Common myeloid progenitor, CD34-positive (primary cell): ENCODE data around the gene AUTS2.

Source experiments
- CTCF ChIA-PET: fragments of 350-600 bp; sonication (Branson Sonifier 250); formaldehyde crosslinking; loops from one replicate; lab custom pipeline; 2021; ENCODE audit warnings: antibody characterized with exemption; lab: Charles Lee
- POLR2A ChIA-PET: fragments of 350-600 bp; sonication (Branson Sonifier 250); formaldehyde crosslinking; loops from one replicate; lab custom pipeline; 2021; ENCODE audit warnings: antibody characterized with exemption; lab: Charles Lee
- DNase-seq, 3 donors: peaks; one replicate each; pipeline versions ENCODE4 v3.0.0 to v3.0.0-alpha.2; 2013
- H3K27ac ChIP-seq, 2 experiments: 1 replicate in 1 of 2; 2 replicates in 1 of 2; pipeline ENCODE4 v1.7.0; 2013; ENCODE audit warnings: inconsistent platforms in 2 of 2, low read length in 2 of 2, mild to moderate bottlenecking in 2 of 2, low read depth in 1 of 2, moderate library complexity in 1 of 2; ENCODE audit not compliant: severe bottlenecking in 2 of 2, insufficient read depth in 1 of 2, poor library complexity in 1 of 2
- H3K27me3 ChIP-seq, 5 experiments: replicated peaks in 2 of 5; 1 replicate in 3 of 5; 2 replicates in 2 of 5; pipeline versions ENCODE4 v1.6.1 to v1.7.0; 2013; ENCODE audit warnings: low read length in 4 of 5, mild to moderate bottlenecking in 2 of 5, moderate library complexity in 2 of 5, inconsistent platforms in 1 of 5; ENCODE audit not compliant: insufficient read depth in 5 of 5, control insufficient read depth in 4 of 5
- H3K36me3 ChIP-seq, 4 experiments: 1 replicate in 2 of 4; 2 replicates in 2 of 4; pipeline versions ENCODE4 v1.6.1 to v1.7.0; 2013; ENCODE audit warnings: low read length in 3 of 4, control low read depth in 1 of 4, mild to moderate bottlenecking in 1 of 4; ENCODE audit not compliant: control insufficient read depth in 4 of 4, insufficient read depth in 4 of 4
- H3K4me1 ChIP-seq, 4 experiments: 1 replicate in 3 of 4; 2 replicates in 1 of 4; pipeline versions ENCODE4 v1.6.1 to v1.7.1; 2013; ENCODE audit warnings: low read length in 3 of 4, mild to moderate bottlenecking in 3 of 4, control low read depth in 1 of 4, inconsistent platforms in 1 of 4, moderate library complexity in 1 of 4; ENCODE audit not compliant: control insufficient read depth in 4 of 4, insufficient read depth in 4 of 4; ENCODE audit errors: control extremely low read depth in 1 of 4
- H3K4me3 ChIP-seq, 7 experiments: 1 replicate in 4 of 7; 2 replicates in 3 of 7; pipeline versions ENCODE4 v1.5.1 to v1.7.0; 2013; ENCODE audit warnings: mild to moderate bottlenecking in 7 of 7, low read length in 6 of 7, moderate library complexity in 6 of 7, inconsistent platforms in 2 of 7, low read depth in 2 of 7, control low read depth in 1 of 7; ENCODE audit not compliant: insufficient read depth in 4 of 7, control insufficient read depth in 1 of 7; ENCODE audit errors: extremely low read depth in 1 of 7
- H3K9me3 ChIP-seq, 5 experiments: 1 replicate in 4 of 5; 2 replicates in 1 of 5; pipeline versions ENCODE4 v1.6.1 to v1.7.1; 2013; ENCODE audit warnings: low read length in 4 of 5, mild to moderate bottlenecking in 2 of 5, inconsistent platforms in 1 of 5, low read depth in 1 of 5, moderate library complexity in 1 of 5; ENCODE audit not compliant: control insufficient read depth in 4 of 5, insufficient read depth in 2 of 5; ENCODE audit errors: control extremely low read depth in 1 of 5
- WGBS: methylation state at CpG from one replicate; pipeline ENCODE4 v1.1.5; 2013; ENCODE audit not compliant: insufficient coverage; 5-methylcytosine and 5-hydroxymethylcytosine counted together

AUTS2 gene

GRCh38 chr7:69879989-69880388, 281.7 kb downstream of the AUTS2 start:
- Histone ChIP-seq H3K36me3 (no peaks in the 10 kb centered on the region), H3K27ac (no peak overlapping the region), H3K9me3 (no peaks in the 10 kb centered on the region), H3K27me3 (no peaks in the 10 kb centered on the region), H3K4me3 (no peak overlapping the region), H3K4me1 (peaks cover 0 to 20% (median 4%) of the 10 kb centered on the region in 4 experiments)
- POLR2A ChIA-PET = no interaction called here
- no peak for DNase-seq
- 92% methylated on average over 2 of the region's 3 CpGs for WGBS
- CTCF ChIA-PET = no interaction called here

GRCh38 chr7:69880840-69881239, 282.6 kb downstream of the AUTS2 start:
- no peaks in the 10 kb centered on the region for H3K9me3 ChIP-seq
- peaks cover 0 to 20% (median 4%) of the 10 kb centered on the region in 4 experiments for H3K4me1 ChIP-seq
- WGBS = 47% methylated on average over 3 of the region's 3 CpGs
- peak in 2 of 3 donors; percentile 20 to 51 for DNase-seq
- H3K27me3 ChIP-seq = no peaks in the 10 kb centered on the region
- H3K36me3 ChIP-seq = no peaks in the 10 kb centered on the region
- no peak overlapping the region for H3K27ac ChIP-seq
- POLR2A ChIA-PET = no interaction called here
- no peak overlapping the region for H3K4me3 ChIP-seq
- CTCF ChIA-PET = interaction anchor here (1.1 kb wide), 1 partner anchor 10 kb away, joined by 3 read pairs; no protein-coding TSS in a partner anchor

GRCh38 chr7:69882269-69882668, 284.0 kb downstream of the AUTS2 start:
- H3K27me3 ChIP-seq = no peaks in the 10 kb centered on the region
- ChIA-PET CTCF (no interaction called here), POLR2A (no interaction called here)
- no peak overlapping the region for H3K4me3 ChIP-seq
- H3K9me3 ChIP-seq = no peaks in the 10 kb centered on the region
- H3K27ac ChIP-seq = no peak overlapping the region
- peaks cover 0 to 20% (median 4%) of the 10 kb centered on the region in 4 experiments for H3K4me1 ChIP-seq
- DNase-seq = peak in 2 of 3 donors; percentile 35 to 48
- no CpG with 5 or more reads among the region's 1 CpG for WGBS
- no peaks in the 10 kb centered on the region for H3K36me3 ChIP-seq

- Histone ChIP-seq H3K27me3 (no peaks in the 10 kb centered on the region), H3K4me1 (peaks cover 0 to 15% (median 2%) of the 10 kb centered on the region in 4 experiments), H3K9me3 (no peaks in the 10 kb centered on the region), H3K36me3 (no peaks in the 10 kb centered on the region), H3K27ac (no peak overlapping the region), H3K4me3 (no peak overlapping the region)
- 98% methylated on average over 5 of the region's 7 CpGs for WGBS
- DNase-seq = no peak
- ChIA-PET POLR2A (no interaction called here), CTCF (no interaction called here)
Observed at GRCh38 chr7:69883399-69883891, 285.2 kb downstream of the AUTS2 start.

GRCh38 chr7:69885431-69885830, 287.2 kb downstream of the AUTS2 start:
- no peak overlapping the region for H3K27ac ChIP-seq
- 100% methylated on average over 2 of the region's 3 CpGs for WGBS
- CTCF ChIA-PET = interaction anchor here (0.9 to 1.7 kb wide), 3 partner anchors 12 to 491 kb away, joined by 3 to 6 read pairs (median 3); no protein-coding TSS in a partner anchor
- no peaks in the 10 kb centered on the region for H3K36me3 ChIP-seq
- H3K9me3 ChIP-seq = no peaks in the 10 kb centered on the region
- peaks cover 0 to 10% (median 2%) of the 10 kb centered on the region in 4 experiments for H3K4me1 ChIP-seq
- no peaks in the 10 kb centered on the region for H3K27me3 ChIP-seq
- H3K4me3 ChIP-seq = no peak overlapping the region
- POLR2A ChIA-PET = no interaction called here
- DNase-seq = no peak

- Histone ChIP-seq H3K27ac (no peak overlapping the region), H3K27me3 (no peaks in the 10 kb centered on the region), H3K4me1 (no peaks in the 10 kb centered on the region), H3K9me3 (no peaks in the 10 kb centered on the region), H3K4me3 (no peak overlapping the region), H3K36me3 (no peaks in the 10 kb centered on the region)
- WGBS = 88% methylated on average over 4 of the region's 6 CpGs
- ChIA-PET POLR2A (no interaction called here), CTCF (no interaction called here)
- DNase-seq = peak in 1 of 3 donors; percentile 18
Observed at GRCh38 chr7:69889338-69889975, 291.2 kb downstream of the AUTS2 start.

GRCh38 chr7:69889976-69890351, 291.7 kb downstream of the AUTS2 start:
- Histone ChIP-seq H3K4me3 (no peak overlapping the region), H3K9me3 (no peaks in the 10 kb centered on the region), H3K27ac (no peak overlapping the region), H3K27me3 (no peaks in the 10 kb centered on the region), H3K4me1 (no peaks in the 10 kb centered on the region), H3K36me3 (no peaks in the 10 kb centered on the region)
- ChIA-PET CTCF (no interaction called here), POLR2A (no interaction called here)
- 93% methylated on average over 4 of the region's 6 CpGs for WGBS
- no peak for DNase-seq
